Fibroblast of skin of back (primary cell): ENCODE results near the gene RNH1.
"Not testable (repeated sequence)": the region's sequence is repeated elsewhere in the genome, so short reads cannot be mapped to it uniquely, and the experiment has no call there.

Source experiments
- DNase-seq: peaks from one replicate; pipeline ENCODE4 v3.0.0-alpha.2; 2013

RNH1 gene

GRCh38 chr11:518463-519202 is 11.6 kb upstream of the RNH1 start:
- peak; percentile 89 for DNase-seq

GRCh38 chr11:516918-517685 is 10.1 kb upstream of the RNH1 start:
- not testable (repeated sequence) for DNase-seq

GRCh38 chr11:516400-516799 is 9.4 kb upstream of the RNH1 start:
- no peak for DNase-seq

- no peak for DNase-seq
These were observed 8.1 kb upstream of the RNH1 start for GRCh38 chr11:515131-515530.

GRCh38 chr11:514606-515005 is 7.6 kb upstream of the RNH1 start:
- DNase-seq, result no peak

GRCh38 chr11:512761-513595 is 5.9 kb upstream of the RNH1 start:
- DNase-seq, result no peak

- no peak for DNase-seq
These were observed 1.9 kb upstream of the RNH1 start for GRCh38 chr11:508956-509355.

GRCh38 chr11:507727-508515 is 879 bp upstream of the RNH1 start:
- DNase-seq, result no peak

- DNase-seq, result peak; percentile 96
These were observed 626 bp downstream of the RNH1 start for GRCh38 chr11:506238-506994.

- no peak for DNase-seq
These were observed 2.1 kb downstream of the RNH1 start for GRCh38 chr11:504994-505344.

- peak; percentile 26 for DNase-seq
These were observed 2.7 kb downstream of the RNH1 start for GRCh38 chr11:504053-504993.

GRCh38 chr11:503179-503981 is 3.7 kb downstream of the RNH1 start:
- no peak for DNase-seq

GRCh38 chr11:502288-503178 is 4.5 kb downstream of the RNH1 start:
- DNase-seq, result no peak

- no peak for DNase-seq
These were observed 5.3 kb downstream of the RNH1 start for GRCh38 chr11:501683-502287.

GRCh38 chr11:501001-501682 is 5.9 kb downstream of the RNH1 start:
- no peak for DNase-seq

- DNase-seq, result no peak
These were observed 7.6 kb downstream of the RNH1 start for GRCh38 chr11:499201-500076.
